DMS114 treated with DMSO at 0.1 percent for 48 hours (cell line): ENCODE results near the gene SYNDIG1.

Experiments
- DNase-seq: peaks from one replicate; lab custom pipeline; 2025; ENCODE audit not compliant: unreplicated experiment; lab: John Stamatoyannopoulos, UW

The SYNDIG1 gene

GRCh38 chr20:24686156-24686555, 216.7 kb downstream of the SYNDIG1 start:
- DNase-seq, result no peak

- DNase-seq, result no peak
Observed at GRCh38 chr20:24690408-24690807, 221.0 kb downstream of the SYNDIG1 start.

GRCh38 chr20:24691901-24692351, 222.5 kb downstream of the SYNDIG1 start:
- no peak for DNase-seq

GRCh38 chr20:24692446-24693200, 223.2 kb downstream of the SYNDIG1 start:
- DNase-seq, result no peak

GRCh38 chr20:24693466-24694156, 224.2 kb downstream of the SYNDIG1 start:
- no peak for DNase-seq

- DNase-seq, result no peak
Observed at GRCh38 chr20:24694157-24694726, 224.8 kb downstream of the SYNDIG1 start.

GRCh38 chr20:24694727-24695528, 225.5 kb downstream of the SYNDIG1 start:
- no peak for DNase-seq

GRCh38 chr20:24695529-24696225, 226.2 kb downstream of the SYNDIG1 start:
- DNase-seq, result no peak

GRCh38 chr20:24696396-24696795, 227.0 kb downstream of the SYNDIG1 start:
- DNase-seq, result no peak

GRCh38 chr20:24697411-24697810, 228.0 kb downstream of the SYNDIG1 start:
- DNase-seq, result no peak

GRCh38 chr20:24698189-24698588, 228.8 kb downstream of the SYNDIG1 start:
- DNase-seq, result no peak

- DNase-seq, result no peak
Observed at GRCh38 chr20:24698706-24699206, 229.3 kb downstream of the SYNDIG1 start.

- DNase-seq, result no peak
Observed at GRCh38 chr20:24699321-24700165, 230.1 kb downstream of the SYNDIG1 start.

- no peak for DNase-seq
Observed at GRCh38 chr20:24700166-24700860, 230.9 kb downstream of the SYNDIG1 start.

- DNase-seq, result no peak
Observed at GRCh38 chr20:24701027-24701426, 231.6 kb downstream of the SYNDIG1 start.

- DNase-seq, result no peak
Observed at GRCh38 chr20:24701668-24702067, 232.2 kb downstream of the SYNDIG1 start.

- DNase-seq, result no peak
Observed at GRCh38 chr20:24702501-24703283, 233.3 kb downstream of the SYNDIG1 start.

GRCh38 chr20:24703284-24703610, 233.8 kb downstream of the SYNDIG1 start:
- DNase-seq, result no peak
